Measurements from ENCODE around the gene PLAAT4.
"Not testable (repeated sequence)": the region's sequence is repeated elsewhere in the genome, so short reads cannot be mapped to it uniquely, and the experiment has no call there.

Gene PLAAT4

DNA sequence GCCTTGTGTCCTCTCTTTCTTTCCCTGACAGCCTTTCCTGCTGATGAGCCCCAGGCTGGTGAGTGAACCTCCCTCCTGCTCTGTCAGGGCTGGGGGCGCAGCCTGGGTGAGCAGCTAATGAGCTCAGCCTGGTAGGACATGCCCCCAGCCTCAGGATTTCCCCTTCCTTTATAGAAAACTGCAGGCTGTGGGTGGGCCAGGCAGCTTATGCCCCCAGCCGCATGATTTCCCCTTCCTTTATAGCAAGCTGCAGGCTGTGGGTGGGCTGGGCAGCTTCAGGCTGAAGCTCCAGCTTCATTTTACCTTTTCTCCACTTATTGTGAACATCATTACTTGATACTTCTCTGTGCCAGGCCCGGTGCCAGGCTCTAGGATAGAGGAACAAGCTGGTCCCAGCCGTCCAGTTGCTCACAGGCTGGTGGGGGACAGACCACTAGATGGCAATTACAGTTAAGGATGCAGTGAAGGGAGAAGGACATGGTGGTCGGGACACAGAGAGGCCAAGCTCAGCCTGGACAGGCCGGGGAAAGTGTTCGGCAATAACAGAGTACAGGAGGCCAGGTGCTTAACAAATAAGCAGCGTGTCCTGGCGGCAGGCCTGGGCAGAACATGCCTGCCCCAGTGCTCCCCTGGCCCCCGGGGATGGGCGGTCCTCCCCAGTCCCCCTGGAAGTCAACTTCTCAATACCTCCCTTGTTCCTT, 25.4 kb upstream of the PLAAT4 start:
- no peak for DNase-seq

DNA sequence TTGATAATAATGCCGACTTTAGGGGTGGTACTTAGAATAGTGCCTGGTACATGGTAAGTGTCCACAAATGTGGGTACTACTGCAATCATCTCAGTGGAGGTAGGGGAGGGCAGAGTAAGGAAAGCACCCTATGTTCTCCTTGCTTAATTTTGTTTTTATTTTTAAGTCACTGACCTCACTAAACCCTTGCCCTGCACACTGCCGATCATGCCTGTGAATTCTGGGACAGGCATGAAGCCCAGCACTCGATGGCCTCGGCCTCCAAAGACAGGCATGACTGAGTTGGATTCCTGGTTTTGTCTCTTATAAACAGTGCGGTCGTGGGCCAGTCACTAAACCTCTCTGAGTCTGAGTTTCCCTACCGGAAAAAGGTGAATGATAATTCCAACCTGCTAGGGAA, 23.8 kb upstream of the PLAAT4 start:
- DNase-seq = no peak

DNA sequence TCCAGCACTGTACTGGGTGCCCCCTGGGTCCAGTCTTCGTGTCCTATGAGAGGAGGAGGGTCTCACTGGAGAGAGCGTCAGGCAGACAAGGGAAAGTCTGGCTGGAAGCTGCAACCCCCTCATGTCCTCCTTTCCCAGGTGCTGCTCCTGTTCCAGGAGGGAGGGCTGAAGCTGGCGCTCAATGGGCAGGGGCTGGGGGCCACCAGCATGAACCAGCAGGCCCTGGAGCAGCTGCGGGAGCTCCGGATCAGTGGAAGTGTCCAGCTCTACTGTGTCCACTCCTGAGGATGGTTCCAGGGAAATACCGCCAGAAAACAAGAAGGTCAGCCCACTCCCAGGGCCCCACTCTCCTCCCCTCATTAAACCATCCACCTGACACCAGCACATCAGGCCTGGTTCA, 20.5 kb upstream of the PLAAT4 start:
- no peak for DNase-seq

DNA sequence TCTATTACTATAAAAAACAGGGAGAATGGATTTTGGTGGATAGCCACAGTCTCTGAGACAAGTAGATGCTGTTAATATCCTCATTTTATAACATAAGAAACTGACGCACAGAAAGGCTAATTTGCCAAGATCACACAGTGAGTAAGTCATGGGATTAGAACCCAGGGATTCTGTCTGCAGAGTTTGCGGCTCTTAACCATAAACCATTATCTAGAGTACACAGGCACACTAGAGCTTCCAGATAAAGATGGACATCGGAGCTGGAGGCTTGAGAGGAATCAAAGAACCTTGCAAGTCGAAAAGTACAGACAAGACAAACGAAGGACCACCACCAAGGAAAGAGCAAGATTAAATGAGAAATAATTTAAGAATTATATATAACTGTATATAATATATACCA, 19.5 kb upstream of the PLAAT4 start:
- no peak for DNase-seq

DNA sequence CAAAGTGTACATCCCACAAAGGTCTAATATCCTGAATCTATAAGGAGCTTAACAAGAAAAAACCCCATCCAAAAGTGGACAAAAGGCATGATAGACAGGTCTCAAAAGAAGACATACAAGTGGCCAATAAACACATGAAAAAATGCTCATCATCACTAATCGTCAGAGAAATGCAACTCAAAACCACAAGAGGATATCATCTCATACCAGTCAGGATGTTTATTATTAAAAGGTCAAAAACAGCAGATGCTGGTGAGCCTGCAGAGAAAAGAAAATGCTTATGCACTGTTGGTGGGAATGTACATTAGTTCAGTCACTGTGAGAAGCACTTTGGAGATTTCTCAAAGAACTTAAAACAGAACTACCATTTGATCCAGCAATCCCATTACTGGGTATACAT, 18.1 kb upstream of the PLAAT4 start:
- peak; percentile 54 for DNase-seq

DNA sequence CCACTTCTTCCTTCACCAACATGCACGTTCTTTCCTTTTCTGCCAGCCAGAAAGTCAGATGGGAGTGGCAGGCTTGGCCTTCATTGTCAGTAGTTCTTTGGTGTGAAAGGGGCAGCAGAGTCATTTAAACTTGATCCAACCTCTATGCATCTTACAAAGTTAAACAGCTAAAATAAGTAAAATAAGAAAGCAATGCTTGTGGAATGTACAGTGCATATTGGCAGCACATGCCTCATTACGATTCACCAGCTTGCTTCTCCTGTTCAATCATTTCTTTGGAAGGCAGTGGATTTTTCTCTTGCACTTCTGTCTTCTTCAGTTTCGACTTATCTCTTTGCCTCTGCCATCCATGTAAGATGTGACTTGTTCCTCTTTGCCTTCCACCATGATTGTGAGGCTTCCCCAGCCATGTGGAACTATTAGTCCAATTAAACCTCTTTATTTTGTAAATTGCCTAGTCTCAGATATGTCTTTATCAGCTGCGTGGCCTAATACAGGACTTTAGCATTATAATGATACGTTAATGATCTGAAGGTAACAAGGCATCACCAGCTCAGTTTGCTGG, 15.9 kb upstream of the PLAAT4 start:
- DNase-seq = no peak

DNA sequence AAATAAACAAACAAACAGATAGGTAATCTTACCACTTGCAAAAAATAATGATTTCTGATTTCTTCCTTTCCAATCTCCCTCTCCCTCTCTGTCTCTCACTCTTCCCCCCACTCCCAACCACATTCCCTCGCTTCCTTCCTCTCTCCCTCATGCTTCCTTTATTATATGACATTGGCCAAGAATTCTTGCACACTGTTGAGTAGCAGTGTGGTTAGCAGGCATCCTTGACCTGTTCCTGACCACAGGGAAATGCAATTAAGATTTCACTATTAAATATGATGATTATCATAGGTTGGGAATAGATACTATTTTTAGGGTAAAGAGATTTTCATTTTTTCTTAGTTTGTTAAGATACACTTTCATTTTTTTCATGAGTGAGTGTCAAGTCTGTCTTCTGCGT, 14.7 kb upstream of the PLAAT4 start:
- no peak for DNase-seq

DNA sequence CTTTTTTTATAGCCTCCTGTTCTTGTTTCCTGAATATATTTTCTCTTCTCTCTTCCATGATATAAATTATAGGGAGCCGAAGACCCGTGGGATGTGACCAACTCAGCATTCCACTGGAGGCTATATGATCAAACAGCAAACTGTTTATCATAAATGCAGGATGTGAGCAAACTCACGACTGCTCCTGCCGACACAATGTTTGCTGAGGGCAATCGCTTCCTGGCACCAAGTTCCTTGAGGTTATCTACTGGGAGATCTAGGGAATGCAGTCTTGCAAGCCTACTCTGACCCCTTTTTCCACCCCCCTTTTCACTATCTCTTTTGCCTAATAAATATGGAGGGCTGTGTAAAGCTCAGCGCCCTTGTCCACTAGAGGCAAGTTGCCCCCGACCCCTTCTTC, 13.5 kb upstream of the PLAAT4 start:
- DNase-seq = no peak

DNA sequence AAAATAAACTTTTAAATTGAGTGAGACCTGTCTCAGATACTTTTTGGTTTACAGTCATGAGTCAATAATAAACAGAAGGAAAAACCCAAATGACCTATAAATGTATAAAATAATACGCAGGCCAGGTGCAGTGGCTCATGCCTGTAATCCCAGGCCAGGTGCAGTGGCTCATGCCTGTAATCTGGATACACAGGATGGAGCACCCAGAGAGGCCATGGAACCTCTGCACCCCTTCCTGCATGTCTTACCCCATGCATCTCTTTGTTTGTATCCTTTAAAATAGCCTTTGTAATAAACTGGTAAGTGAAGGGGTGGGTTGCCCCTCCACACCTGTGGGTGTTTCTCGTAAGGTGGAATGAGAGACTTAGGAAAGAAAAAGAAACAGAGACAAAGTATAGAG, 8.9 kb upstream of the PLAAT4 start:
- no peak for DNase-seq

DNA sequence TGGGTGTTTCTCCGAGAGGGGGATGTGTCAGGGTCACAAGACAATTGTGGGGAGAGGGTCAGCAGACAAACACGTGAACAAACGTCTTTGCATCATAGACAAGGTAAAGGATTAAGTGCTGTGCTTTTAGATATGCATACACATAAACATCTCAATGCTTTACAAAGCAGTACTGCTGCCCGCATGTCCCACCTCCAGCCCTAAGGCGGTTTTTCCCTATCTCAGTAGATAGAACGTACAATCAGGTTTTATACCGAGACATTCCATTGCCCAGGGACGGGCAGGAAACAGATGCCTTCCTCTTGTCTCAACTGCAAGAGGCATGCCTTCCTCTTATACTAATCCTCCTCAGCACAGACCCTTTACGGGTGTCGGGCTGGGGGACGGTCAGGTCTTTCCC, 8.5 kb upstream of the PLAAT4 start:
- DNase-seq = not testable (repeated sequence)

DNA sequence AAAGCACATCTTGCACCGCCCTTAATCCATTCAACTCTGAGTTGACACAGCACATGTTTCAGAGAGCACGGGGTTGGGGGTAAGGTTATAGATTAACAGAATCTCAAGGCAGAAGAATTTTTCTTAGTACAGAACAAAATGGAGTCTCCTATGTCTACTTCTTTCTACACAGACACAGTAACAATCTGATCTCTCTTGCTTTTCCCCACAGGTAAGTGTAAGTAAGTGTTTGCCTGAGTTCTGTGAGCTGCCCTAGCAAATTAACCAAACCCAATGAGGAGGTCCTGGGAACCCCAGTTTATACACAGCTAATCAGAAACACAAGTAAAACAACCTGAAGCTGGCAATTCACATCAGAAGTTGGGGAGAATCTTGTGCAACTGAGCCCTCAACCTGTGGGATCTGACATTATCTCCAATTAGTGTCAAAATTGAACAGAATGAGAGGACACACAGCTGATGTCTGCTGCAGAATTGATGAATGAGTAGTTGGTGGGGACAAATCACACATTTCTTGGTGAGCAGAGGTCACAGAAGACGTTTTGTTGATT, 7.8 kb upstream of the PLAAT4 start:
- not testable (repeated sequence) for DNase-seq

DNA sequence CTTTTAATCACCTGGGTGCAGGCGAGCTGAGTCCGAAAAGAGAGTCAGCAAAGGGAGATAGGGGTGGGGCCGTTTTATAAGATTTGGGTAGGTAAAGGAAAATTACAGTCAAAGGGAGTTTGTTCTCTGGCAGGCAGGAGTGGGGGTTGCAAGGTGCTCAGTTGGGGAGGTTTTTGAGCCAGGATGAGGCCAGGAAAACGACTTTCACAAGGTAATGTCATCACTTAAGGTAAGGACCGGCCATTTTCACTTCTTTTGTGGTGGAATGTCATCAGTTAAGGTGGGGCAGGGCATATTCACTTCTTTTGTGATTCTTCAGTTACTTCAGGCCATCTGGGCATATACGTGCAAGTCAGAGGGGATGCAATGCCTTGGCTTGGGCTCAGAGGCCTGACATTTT, 7.2 kb upstream of the PLAAT4 start:
- DNase-seq = not testable (repeated sequence)

DNA sequence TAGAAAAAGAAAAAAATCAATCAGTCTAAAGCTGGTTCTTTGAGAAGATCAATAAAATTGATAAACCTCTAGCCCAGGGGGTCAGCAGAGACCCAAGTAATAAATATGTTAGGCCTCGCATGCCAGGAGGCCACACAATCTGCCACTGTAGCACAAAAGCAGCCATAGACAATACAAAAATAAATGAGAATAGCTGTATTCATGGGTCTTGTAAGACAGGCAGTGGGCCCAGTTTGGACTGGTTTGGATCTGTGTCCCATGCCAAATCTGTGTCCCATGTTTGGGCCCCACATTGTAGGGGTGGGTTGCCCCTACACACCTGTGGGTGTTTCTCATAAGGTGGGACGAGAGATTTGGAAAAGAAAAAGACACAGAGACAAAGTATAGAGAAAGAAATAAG, 6.6 kb upstream of the PLAAT4 start:
- DNase-seq = no peak

DNA sequence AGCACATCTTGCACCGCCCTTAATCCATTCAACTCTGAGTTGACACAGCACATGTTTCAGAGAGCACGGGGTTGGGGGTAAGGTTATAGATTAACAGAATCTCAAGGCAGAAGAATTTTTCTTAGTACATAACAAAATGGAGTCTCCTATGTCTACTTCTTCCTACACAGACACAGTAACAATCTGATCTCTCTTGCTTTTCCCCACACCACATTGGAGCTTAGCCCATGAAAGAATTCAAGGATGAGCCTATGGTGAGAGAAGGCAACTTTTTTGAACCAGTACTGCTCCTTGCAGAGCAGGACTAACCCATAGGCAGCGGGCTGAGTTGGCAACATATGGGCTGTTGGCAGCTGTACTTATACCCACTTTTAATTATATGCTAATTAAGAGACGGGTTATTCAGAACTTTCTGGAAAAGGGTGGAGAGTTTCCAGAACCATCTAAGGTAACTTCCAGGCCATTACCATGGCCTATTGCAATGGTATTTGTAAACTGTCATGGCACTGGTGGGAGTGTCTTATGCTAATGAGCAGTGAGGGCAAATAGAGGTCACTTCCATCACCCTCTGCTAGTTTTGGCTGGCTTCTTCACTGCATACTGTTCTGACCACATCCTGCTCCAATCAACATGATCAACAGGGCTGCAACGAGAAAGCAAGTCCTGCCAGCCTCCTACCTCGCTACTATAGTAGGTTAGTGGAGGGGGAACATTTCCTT, 5.4 kb upstream of the PLAAT4 start:
- peak; percentile 90 for DNase-seq

DNA sequence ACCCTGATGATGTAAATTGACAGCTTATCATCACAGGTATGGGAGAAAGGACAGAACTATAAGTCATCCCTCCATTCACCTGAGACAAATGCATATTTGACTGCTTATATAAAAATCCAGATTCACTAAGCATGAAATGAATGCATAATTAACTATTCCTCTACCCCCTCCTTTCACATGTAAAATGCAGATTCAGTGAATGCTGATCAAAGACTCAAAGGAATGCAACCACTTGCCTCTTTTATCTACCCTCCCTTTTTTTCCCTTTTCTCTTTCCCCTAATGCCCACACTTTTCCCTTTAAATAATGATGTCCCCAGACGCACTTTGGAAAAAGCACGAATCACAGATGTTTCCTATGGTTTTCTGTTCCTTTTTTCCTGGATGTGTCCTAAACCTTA, 4.5 kb upstream of the PLAAT4 start:
- no peak for DNase-seq

DNA sequence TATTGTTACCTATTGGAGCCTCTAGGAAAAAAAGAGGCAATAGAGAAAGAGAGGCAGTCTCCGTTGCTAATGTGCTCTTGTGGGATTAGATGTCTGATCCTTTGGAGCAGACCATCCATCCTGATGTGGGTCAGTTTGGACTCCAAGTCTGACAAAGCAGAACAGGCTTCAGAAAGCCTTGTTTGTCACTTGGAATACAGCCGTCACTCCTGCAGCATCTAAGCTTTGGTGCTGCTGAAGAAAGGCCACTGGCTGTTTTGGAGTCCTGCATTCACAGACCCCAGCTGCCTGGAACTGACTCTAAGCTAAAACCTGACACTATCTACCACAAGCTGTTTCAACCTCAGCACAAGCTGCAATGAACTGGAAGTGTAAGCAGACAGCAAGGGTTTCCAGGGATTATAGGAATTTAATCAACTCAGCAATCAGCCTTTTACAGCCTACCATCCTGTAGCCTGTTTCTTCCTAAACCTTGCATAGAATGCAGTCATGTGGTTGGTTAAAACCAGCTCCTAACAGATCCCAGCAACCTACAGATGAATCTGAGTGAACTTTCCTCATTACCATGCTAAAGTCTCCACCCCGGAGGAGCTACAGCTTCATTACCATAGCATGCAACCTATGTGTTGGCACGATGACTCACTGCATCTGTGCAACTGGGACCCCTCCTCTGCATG, 3.7 kb upstream of the PLAAT4 start:
- DNase-seq = no peak

DNA sequence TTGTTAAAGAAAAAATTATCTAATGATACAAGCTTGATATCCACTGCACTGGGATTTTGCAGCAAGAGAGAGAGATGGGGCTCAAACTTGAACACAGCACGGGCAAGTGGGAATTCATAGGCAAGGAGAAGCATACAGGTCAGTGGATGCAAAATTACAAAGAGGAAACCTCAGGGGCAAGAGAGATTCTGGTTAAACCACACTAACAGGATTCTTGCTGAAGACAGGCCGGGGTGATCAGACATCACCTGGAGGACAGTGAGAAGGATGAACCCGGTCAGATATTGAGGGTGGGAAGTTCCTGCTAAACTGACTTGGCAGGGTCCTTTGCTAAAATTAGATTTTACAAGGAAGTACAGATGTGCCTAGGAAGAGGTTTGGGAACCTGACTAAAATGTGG, 2.5 kb upstream of the PLAAT4 start:
- no peak for DNase-seq

DNA sequence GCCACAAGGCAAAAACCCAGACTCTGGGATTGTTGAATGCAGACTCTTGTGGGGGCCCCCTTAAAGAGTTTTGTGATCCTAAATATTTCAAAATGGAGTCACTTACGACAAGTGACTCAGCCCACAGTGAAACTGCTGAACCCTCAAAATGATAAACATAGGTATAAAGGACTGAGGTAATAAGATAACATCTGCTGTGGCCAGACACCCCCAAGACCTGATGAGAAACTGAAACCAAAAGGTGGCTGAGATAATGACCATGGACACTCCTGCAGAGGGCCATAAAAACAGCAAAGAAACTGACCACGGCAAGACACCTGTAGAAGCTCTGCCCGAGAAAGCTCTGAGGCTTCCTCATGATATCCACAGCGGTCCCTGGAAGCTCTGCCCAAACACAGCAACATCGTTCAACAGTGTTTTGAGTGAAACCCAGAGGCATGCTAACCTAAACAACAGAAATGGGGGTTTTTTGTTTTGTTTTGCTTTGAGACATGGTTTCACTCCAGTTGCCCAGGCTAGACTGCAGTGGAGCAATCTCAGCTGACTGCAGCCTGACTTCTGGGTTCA, 1.6 kb upstream of the PLAAT4 start:
- peak; percentile 59 for DNase-seq

DNA sequence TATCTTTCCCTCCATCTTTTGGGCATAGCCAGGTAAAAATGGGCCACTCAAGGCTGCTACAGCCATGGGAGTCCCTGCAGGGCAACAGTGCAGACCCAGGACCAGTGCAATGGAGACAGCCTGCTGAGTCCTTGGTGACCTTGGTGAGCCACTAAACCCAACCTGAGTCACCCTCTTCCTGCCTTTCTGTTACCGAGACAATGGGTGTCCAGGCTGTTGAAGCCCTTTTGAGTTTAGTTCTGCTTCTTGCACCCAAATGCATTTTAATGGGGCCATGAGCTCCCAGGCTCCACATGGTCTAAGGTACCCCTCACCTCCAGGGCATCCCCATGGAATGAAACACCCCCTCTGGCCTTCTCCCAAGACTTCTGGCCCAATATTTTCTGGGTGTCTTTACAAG, 874 bp upstream of the PLAAT4 start:
- peak; percentile 56 for DNase-seq

DNA sequence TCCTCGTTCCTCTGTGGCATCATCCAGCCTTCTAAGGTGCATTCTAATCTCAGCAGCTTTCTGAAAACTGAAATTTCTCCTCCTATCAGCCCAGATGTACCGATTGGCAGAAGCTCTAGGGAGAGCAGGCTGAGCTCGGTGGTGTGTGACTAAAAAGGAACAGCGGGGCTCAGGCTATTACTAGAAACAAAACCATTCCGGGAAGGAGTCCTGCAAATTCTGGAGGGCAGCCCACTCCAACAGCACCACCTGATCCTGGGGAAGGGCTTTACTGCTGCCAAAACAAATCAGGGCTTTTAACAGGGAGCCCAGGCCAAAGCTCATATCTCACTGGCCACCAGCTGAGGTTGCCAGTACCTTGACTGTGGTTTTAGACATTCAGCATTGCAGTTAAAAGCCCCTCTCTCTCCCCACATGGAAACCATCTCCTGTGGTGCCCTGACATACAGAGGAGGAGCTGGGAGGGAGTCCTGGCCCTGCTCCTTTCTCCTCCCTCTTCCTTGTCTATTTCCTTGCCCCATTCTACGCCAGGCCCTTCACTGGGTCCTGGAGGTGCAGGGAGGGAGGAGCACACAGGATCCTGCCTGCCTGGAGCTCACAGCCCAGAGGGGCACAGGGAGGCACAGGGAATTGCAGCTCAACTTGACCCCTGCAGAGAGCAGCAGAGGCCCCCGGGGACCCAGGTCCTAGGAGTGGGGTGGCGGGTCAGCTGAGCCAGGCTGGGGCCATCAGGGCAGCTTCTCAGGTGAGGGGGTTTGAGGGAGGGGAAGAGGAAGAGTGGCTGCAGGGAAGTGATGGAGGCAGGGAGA, 889 bp downstream of the PLAAT4 start:
- DNase-seq = peak; percentile 15

DNA sequence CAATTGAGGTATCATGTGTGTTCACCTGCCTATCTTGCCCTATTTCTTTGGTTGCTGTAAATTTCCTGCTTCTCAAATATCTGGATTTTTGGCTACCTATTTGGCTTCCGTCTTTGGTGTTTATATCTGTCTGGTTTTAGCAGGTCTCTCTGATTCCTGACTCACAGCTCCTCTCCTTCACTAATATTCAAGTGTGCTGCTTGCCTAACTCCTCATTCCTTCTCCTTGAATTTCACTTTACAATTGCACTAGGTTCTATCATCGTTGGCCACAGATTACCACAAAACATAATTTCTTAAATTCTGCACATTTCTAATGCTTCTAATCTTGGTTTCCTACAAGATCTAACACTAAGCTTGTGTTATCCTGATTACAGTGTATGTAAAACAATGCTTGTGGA, 5.9 kb downstream of the PLAAT4 start:
- DNase-seq = not testable (repeated sequence)

DNA sequence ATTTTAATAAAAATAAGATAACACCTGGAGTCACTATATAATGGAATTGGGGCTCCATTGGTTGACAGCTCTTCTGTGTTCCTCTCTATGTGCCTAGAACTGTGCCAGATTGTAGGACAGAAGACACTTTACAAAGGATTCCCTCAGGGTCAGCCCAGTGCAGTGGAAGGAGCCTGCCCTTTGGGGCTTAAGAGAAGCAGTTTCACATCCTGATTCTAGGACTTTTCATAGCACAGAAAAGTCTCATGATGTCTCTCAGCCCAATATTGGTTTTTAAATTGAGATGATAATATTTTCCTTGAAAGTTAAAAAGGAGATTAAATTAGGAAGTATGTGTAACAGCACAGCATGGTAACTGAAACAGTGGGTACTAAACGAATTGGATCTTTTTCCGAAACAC, 7.1 kb downstream of the PLAAT4 start:
- DNase-seq = no peak
